Liver (tissue), 9 donors: ENCODE results near the gene ZNF423. TPM values are rescaled to one million over a fixed set of nuclear protein-coding genes. Genes with fewer than 3 reads are reported as not detected.

Experiments used
- DNase-seq: peaks from one replicate; pipeline ENCODE4 v3.0.0-alpha.2; 2017; ENCODE audit warnings: low spot score
- H3K27ac ChIP-seq, 2 donors: one replicate each; pipeline ENCODE4 v1.7.0; 2013; ENCODE audit warnings: inconsistent platforms in 2 of 2, low read length in 2 of 2, control low read depth in 1 of 2, low read depth in 1 of 2, mild to moderate bottlenecking in 1 of 2
- H3K27me3 ChIP-seq, 4 donors: one replicate each; pipeline versions ENCODE4 v1.6.1 to v1.7.0; 2013; ENCODE audit warnings: low read length in 3 of 4, inconsistent platforms in 1 of 4, mild to moderate bottlenecking in 1 of 4, moderate library complexity in 1 of 4; ENCODE audit not compliant: control insufficient read depth in 4 of 4, insufficient read depth in 4 of 4
- H3K36me3 ChIP-seq, 4 donors: one replicate each; pipeline versions ENCODE4 v1.6.1 to v1.7.0; 2013; ENCODE audit warnings: low read length in 3 of 4, mild to moderate bottlenecking in 3 of 4, low read depth in 1 of 4, moderate library complexity in 1 of 4; ENCODE audit not compliant: control insufficient read depth in 4 of 4, insufficient read depth in 3 of 4
- H3K4me1 ChIP-seq, 4 donors: one replicate each; pipeline versions ENCODE4 v1.6.1 to v1.7.0; 2013; ENCODE audit warnings: low read length in 3 of 4, mild to moderate bottlenecking in 3 of 4, moderate library complexity in 1 of 4; ENCODE audit not compliant: control insufficient read depth in 4 of 4, insufficient read depth in 4 of 4
- H3K4me3 ChIP-seq, 3 donors: one replicate each; pipeline versions ENCODE4 v1.6.1 to v1.7.0; 2013; ENCODE audit warnings: low read length in 3 of 3, control low read depth in 1 of 3, low read depth in 1 of 3, mild to moderate bottlenecking in 1 of 3
- H3K9ac ChIP-seq, 2 donors: one replicate each; pipeline ENCODE4 v1.7.0; 2013; ENCODE audit warnings: low read length in 2 of 2, mild to moderate bottlenecking in 2 of 2, moderate library complexity in 2 of 2, control low read depth in 1 of 2, low read depth in 1 of 2
- H3K9me3 ChIP-seq, 4 donors: one replicate each; pipeline versions ENCODE4 v1.6.1 to v1.7.0; 2013; ENCODE audit warnings: low read length in 3 of 4; ENCODE audit not compliant: control insufficient read depth in 4 of 4
- ATF3 ChIP-seq: IDR thresholded peaks from 2 replicates; pipeline ENCODE4 v1.6.1; 2016; ENCODE audit warnings: antibody characterized with exemption
- EGR1 ChIP-seq, 2 donors: IDR thresholded peaks; 2 replicates each; pipeline ENCODE4 v1.6.1; 2016 to 2018; ENCODE audit warnings: antibody characterized with exemption in 2 of 2, low read depth in 2 of 2
- FOXA1 ChIP-seq: IDR thresholded peaks from 2 replicates; pipeline ENCODE4 v1.6.1; 2016; ENCODE audit warnings: antibody characterized with exemption
- FOXA2 ChIP-seq: IDR thresholded peaks from 2 replicates; pipeline ENCODE4 v1.6.1; 2016; ENCODE audit warnings: antibody characterized with exemption
- GABPA ChIP-seq, 2 donors: IDR thresholded peaks in 1 of 2; conservative IDR thresholded peaks in 1 of 2; 2 replicates each; pipeline ENCODE4 v1.6.1; 2016; ENCODE audit warnings: antibody characterized with exemption in 2 of 2, mild to moderate bottlenecking in 1 of 2, moderate library complexity in 1 of 2
- HNF4A ChIP-seq, 2 donors: conservative IDR thresholded peaks; 2 replicates each; pipeline ENCODE4 v1.6.1; 2016; ENCODE audit warnings: antibody characterized with exemption in 2 of 2, mild to moderate bottlenecking in 2 of 2
- HNF4G ChIP-seq: IDR thresholded peaks from 2 replicates; pipeline ENCODE4 v1.6.1; 2016; ENCODE audit warnings: antibody characterized with exemption
- JUND ChIP-seq, 2 donors: IDR thresholded peaks; 2 replicates each; pipeline ENCODE4 v1.6.1; 2016; ENCODE audit warnings: antibody characterized with exemption in 2 of 2
- RAD21 ChIP-seq, 2 donors: IDR thresholded peaks; 2 replicates each; pipeline ENCODE4 v1.6.1; 2016; ENCODE audit warnings: antibody characterized with exemption in 2 of 2, mild to moderate bottlenecking in 2 of 2
- REST ChIP-seq: IDR thresholded peaks from 2 replicates; pipeline ENCODE4 v1.6.1; 2016; ENCODE audit warnings: antibody characterized with exemption, mild to moderate bottlenecking
- RXRA ChIP-seq, 2 donors: IDR thresholded peaks; 2 replicates each; pipeline ENCODE4 v1.6.1; 2017 to 2018; ENCODE audit warnings: antibody characterized with exemption in 2 of 2, mild to moderate bottlenecking in 1 of 2
- TAF1 ChIP-seq: conservative IDR thresholded peaks from 2 replicates; pipeline ENCODE4 v1.6.1; 2016; ENCODE audit warnings: antibody characterized with exemption, mild to moderate bottlenecking
- YY1 ChIP-seq: IDR thresholded peaks from 2 replicates; pipeline ENCODE4 v1.6.1; 2016; ENCODE audit warnings: antibody characterized with exemption, mild to moderate bottlenecking
- WGBS: extraction: QIAGEN DNeasy Blood & Tissue Kit; methylation state at CpG from one replicate; pipeline ENCODE4 v1.1.7; 2013; 5-methylcytosine and 5-hydroxymethylcytosine counted together
- polyA plus RNA-seq, 2 donors: library from polyadenylated mRNA; stranded (reverse) in 1 of 2; unstranded in 1 of 2; fragments of 200-250 nt in 1 of 2; fragments of >200 nt in 1 of 2; fragmentation: Nextera tagmentation in 1 of 2; extraction: Ambion mirVana in 1 of 2; gene quantifications; one replicate each; pipeline versions ENCODE4 v1.2.1 to v1.2.3, GENCODE V29; 2013 to 2015
- total RNA-seq, 2 donors: library from RNA; depleted of rRNA; stranded (reverse); fragments of >200 nt; gene quantifications; one replicate each; pipeline ENCODE4 v1.2.3, GENCODE V29; 2014
- TF ChIP-seq, protein P1 (sequence below): IDR thresholded peaks from 2 replicates; pipeline ENCODE4 v1.6.1; 2016; ENCODE audit warnings: antibody characterized with exemption
- TF ChIP-seq, protein P2 (sequence below): fragments of 150-350 bp; IDR thresholded peaks from 2 replicates; pipeline ENCODE4 v1.5.1; 2017; ENCODE audit warnings: improper control_type of control experiment, low read depth, low read length; ENCODE audit not compliant: missing input control
- donor health status: healthy.
- donor health status: healthy.
- donor health status: healthy.
- donor health status: healthy.
- donor health status: healthy.

ZNF423 gene
- total and polyA plus RNA-seq, 4 donors = 0.24 to 1.6 (median 0.39) TPM

DNA sequence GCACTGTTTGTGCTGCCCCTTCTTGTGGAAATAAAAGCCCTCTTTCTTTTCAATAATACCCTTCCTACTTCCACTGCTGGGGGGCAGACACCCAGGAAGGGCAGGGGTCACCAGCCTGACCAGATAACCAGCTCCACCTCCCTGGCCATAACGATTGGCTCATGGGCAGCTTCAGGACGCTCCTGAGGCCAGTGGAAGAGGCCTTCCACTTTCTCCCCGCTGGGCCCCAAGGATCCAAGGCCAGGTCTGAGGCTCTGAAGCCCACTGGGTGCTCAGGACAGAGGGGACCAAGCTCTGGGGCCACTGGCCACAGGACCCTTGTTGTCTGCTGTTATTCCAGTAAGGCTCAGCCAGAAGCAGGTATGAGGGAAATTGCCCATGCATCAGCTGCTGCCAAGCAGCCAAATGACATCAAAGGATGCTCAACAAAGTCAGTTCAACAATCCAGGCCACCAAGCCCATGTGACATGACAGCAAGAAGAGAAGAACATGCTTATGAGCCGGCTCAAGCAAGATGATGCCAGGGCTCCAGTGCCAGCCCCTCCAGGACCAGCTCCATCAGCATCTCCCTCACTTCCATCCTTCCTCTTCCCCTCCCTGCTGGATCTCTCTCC, 238.8 kb downstream of the ZNF423 start (continued):
- no peak for TF ChIP-seq REST
- no peak for TF ChIP-seq HNF4A (conservative IDR thresholded peaks at IDR 0.05)
- no peak for TF ChIP-seq FOXA1

DNA sequence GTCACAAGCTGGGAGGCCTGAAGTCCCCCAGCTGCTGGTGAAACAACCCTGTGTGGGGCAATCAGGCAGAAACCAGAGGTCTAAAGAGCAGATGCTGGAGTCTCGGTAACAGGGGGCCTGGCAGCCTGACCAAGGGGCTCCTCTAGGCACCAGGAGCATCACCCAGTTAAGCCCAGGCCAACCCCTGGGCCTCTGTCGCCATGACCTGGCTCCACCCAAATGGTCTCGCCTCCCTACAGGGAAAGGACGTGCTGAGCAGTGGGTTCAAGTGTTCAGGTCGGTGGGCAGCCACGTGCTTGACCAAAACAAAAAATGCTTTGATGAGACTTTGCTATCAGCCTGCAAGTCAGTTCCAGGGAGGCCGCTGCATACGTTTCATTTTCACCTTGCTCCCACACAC, 240.3 kb downstream of the ZNF423 start:
- H3K9ac ChIP-seq = no peak overlapping the region
- H3K27me3 ChIP-seq = no peaks in the 10 kb centered on the region
- no peak overlapping the region for H3K4me3 ChIP-seq
- WGBS = 87% methylated on average over 8 of the region's 8 CpGs
- no peak for DNase-seq
- H3K36me3 ChIP-seq = no peaks in the 10 kb centered on the region
- no peak overlapping the region for H3K27ac ChIP-seq
- TF ChIP-seq HNF4G (no peak), JUND (IDR thresholded peaks at IDR 0.05) (no peak), RXRA (IDR thresholded peaks at IDR 0.05) (no peak), YY1 (no peak), GABPA (IDR thresholded peaks at IDR 0.05 in 1 of 2, conservative IDR thresholded peaks at IDR 0.05 in 1 of 2) (no peak), ATF3 (no peak), REST (no peak), FOXA1 (no peak), TAF1 (no peak), HNF4A (conservative IDR thresholded peaks at IDR 0.05) (no peak), RAD21 (IDR thresholded peaks at IDR 0.05) (no peak), FOXA2 (no peak), EGR1 (IDR thresholded peaks at IDR 0.05; ENCODE audit: low read depth in 2 of 2) (no peak)
- TF ChIP-seq, protein P1, sequence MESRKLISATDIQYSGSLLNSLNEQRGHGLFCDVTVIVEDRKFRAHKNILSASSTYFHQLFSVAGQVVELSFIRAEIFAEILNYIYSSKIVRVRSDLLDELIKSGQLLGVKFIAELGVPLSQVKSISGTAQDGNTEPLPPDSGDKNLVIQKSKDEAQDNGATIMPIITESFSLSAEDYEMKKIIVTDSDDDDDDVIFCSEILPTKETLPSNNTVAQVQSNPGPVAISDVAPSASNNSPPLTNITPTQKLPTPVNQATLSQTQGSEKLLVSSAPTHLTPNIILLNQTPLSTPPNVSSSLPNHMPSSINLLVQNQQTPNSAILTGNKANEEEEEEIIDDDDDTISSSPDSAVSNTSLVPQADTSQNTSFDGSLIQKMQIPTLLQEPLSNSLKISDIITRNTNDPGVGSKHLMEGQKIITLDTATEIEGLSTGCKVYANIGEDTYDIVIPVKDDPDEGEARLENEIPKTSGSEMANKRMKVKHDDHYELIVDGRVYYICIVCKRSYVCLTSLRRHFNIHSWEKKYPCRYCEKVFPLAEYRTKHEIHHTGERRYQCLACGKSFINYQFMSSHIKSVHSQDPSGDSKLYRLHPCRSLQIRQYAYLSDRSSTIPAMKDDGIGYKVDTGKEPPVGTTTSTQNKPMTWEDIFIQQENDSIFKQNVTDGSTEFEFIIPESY = no peak
- TF ChIP-seq, protein P2, sequence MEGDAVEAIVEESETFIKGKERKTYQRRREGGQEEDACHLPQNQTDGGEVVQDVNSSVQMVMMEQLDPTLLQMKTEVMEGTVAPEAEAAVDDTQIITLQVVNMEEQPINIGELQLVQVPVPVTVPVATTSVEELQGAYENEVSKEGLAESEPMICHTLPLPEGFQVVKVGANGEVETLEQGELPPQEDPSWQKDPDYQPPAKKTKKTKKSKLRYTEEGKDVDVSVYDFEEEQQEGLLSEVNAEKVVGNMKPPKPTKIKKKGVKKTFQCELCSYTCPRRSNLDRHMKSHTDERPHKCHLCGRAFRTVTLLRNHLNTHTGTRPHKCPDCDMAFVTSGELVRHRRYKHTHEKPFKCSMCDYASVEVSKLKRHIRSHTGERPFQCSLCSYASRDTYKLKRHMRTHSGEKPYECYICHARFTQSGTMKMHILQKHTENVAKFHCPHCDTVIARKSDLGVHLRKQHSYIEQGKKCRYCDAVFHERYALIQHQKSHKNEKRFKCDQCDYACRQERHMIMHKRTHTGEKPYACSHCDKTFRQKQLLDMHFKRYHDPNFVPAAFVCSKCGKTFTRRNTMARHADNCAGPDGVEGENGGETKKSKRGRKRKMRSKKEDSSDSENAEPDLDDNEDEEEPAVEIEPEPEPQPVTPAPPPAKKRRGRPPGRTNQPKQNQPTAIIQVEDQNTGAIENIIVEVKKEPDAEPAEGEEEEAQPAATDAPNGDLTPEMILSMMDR = no peak
- H3K9me3 ChIP-seq = no peaks in the 10 kb centered on the region
- H3K4me1 ChIP-seq = no peaks in the 10 kb centered on the region
